C4-2B (cell line): ENCODE measurements around the gene ZNF277.

Experiments
- H3K27ac ChIP-seq: fragments of 450-650 bp; 2 replicates; pipeline ENCODE4 v1.5.1; 2017
- ZFX ChIP-seq: fragments of 450-650 bp; IDR thresholded peaks from 2 replicates; pipeline ENCODE4 v1.6.1; 2017
- TF ChIP-seq, protein P1 (sequence below): fragments of 450-650 bp; conservative IDR thresholded peaks from 2 replicates; pipeline ENCODE4 v1.5.1; 2017; ENCODE audit warnings: mild to moderate bottlenecking

Gene ZNF277

GRCh38 chr7:112174192-112174591 lies 32.3 kb upstream of the ZNF277 start:
- TF ChIP-seq, protein P1, sequence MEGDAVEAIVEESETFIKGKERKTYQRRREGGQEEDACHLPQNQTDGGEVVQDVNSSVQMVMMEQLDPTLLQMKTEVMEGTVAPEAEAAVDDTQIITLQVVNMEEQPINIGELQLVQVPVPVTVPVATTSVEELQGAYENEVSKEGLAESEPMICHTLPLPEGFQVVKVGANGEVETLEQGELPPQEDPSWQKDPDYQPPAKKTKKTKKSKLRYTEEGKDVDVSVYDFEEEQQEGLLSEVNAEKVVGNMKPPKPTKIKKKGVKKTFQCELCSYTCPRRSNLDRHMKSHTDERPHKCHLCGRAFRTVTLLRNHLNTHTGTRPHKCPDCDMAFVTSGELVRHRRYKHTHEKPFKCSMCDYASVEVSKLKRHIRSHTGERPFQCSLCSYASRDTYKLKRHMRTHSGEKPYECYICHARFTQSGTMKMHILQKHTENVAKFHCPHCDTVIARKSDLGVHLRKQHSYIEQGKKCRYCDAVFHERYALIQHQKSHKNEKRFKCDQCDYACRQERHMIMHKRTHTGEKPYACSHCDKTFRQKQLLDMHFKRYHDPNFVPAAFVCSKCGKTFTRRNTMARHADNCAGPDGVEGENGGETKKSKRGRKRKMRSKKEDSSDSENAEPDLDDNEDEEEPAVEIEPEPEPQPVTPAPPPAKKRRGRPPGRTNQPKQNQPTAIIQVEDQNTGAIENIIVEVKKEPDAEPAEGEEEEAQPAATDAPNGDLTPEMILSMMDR = no peak
- no peak for TF ChIP-seq ZFX
- H3K27ac ChIP-seq = no peak overlapping the region

- no peak for TF ChIP-seq ZFX
- TF ChIP-seq, protein P1 = no peak
Measured at GRCh38 chr7:112176241-112176640, 30.3 kb upstream of the ZNF277 start.

GRCh38 chr7:112176693-112177415 lies 29.6 kb upstream of the ZNF277 start:
- no peak overlapping the region for H3K27ac ChIP-seq
- TF ChIP-seq, protein P1 = no peak
- no peak for TF ChIP-seq ZFX

More at GRCh38 chr7:112176241-112176640, 30.3 kb upstream of the ZNF277 start:
- H3K27ac ChIP-seq = no peak overlapping the region

GRCh38 chr7:112180223-112180622 lies 26.3 kb upstream of the ZNF277 start:
- TF ChIP-seq, protein P1 = no peak
- TF ChIP-seq ZFX = no peak
- no peak overlapping the region for H3K27ac ChIP-seq

- no peak overlapping the region for H3K27ac ChIP-seq
- TF ChIP-seq, protein P1 = no peak
- no peak for TF ChIP-seq ZFX
Measured at GRCh38 chr7:112182749-112183148, 23.7 kb upstream of the ZNF277 start.

GRCh38 chr7:112183266-112183665 lies 23.2 kb upstream of the ZNF277 start:
- H3K27ac ChIP-seq = no peak overlapping the region
- no peak for TF ChIP-seq ZFX
- TF ChIP-seq, protein P1 = no peak

DNA sequence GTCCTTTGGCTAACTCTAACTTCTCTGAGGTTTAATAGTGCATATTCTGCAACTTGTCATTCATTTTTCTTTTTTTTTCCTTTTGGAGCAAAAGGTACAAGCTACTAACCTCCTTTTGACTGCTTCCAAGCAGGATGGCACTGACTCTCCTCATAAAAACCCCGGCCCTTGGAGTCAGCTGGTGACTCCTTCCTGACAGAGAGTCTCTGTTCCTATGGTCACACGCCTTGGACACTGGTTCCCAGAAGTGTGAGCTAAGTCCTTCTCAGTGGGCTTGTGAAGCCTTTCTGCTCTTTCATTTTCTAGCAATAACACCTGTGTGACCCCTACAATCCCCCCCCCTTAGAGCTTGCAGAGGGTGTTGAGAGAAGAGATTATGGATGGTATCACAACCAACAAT lies 22.0 kb upstream of the ZNF277 start:
- TF ChIP-seq, protein P1 = no peak
- no peak for TF ChIP-seq ZFX
- no peak overlapping the region for H3K27ac ChIP-seq
